ENCODE measurements around the gene CBL. TPM values are rescaled to one million over a fixed set of nuclear protein-coding genes. Genes with fewer than 3 reads are reported as not detected.
"Not testable (repeated sequence)": the region's sequence is repeated elsewhere in the genome, so short reads cannot be mapped to it uniquely, and the experiment has no call there.

Gene CBL
- total RNA-seq, 1 donor from 2014 or later, result 7.4 TPM

DNA sequence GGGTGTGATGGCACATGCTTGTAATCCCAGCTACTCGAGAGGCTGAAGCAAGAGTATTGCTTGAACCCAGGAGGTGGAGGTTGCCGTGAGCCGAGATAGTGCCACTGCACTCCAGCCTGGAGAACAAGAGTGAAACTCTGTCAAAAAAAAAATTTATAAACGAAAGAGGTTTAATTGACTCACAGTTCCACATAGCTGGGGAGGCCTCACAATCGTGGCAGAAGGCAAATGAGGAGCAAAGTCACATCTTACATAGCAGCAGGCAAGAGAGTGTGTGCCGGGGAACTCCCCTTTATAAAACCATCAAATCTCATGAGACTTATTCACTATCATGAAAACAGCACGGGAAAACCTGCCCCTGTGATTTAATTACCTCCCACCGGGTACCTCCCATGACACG lies 21.7 kb upstream of the CBL start:
- not testable (repeated sequence) for DNase-seq (ENCODE audit: low read depth in 2 of 2)

DNA sequence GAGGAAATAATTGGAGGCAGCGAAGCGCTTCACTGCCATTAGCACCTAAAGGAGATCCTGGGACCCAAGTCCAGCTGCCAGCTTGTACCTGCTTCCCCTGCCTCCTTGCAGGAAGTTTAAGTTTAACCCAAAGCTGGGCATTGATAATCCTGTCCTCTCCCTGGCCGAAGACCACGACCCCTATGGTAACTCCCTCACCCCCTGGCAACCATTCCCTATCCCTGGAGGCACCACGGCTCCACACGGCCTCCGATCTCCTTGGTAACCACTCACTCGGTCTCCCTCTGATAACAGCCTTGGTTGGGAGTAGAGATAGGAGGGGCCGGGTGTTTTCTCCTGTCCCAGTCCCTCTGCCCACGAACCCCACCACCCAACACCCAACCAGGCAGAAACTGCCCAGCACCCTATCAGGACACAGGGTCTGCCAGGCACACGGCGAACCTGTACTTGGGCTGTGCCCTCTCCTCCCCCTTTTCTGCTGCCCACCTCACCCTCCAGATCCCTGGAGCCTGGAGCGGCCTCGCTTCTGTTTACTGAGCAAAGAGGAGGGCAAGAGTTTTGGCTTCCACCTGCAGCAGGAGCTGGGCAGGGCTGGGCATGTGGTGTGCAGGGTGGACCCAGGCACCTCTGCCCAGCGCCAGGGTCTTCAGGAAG lies 20.0 kb upstream of the CBL start:
- DNase-seq (ENCODE audit: low read depth in 2 of 2), result no peak

DNA sequence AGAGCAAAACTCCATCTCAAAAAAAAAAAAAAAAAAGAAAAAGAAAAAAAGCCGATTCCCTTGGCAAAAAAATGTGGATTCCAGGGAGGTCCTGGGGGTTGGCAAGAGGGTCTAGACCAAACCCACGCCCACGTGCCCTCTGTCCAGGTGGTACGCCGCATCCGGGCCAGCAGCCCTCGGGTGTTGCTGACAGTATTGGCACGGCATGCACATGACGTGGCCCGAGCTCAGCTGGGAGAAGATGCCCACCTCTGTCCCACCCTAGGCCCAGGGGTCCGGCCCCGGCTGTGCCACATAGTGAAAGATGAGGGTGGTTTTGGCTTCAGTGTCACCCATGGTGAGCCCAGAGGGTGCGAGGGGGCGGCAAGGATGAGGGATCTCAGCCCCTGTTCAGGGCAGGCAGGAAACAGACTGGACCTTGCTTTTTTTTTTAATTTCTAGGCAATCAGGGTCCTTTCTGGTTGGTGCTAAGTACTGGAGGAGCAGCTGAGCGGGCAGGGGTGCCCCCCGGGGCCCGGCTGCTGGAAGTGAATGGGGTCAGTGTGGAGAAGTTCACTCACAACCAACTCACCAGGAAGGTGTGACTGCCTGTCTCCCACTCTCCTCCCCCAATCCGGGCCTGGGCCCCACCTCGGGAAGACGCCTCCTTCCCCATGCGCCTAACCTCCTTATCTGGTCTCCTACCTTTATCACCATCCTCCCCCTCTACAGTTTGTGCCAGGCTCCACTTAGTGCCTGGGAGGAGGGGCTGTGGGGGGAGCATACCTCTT lies 18.8 kb upstream of the CBL start:
- DNase-seq (ENCODE audit: low read depth in 2 of 2), result no peak

DNA sequence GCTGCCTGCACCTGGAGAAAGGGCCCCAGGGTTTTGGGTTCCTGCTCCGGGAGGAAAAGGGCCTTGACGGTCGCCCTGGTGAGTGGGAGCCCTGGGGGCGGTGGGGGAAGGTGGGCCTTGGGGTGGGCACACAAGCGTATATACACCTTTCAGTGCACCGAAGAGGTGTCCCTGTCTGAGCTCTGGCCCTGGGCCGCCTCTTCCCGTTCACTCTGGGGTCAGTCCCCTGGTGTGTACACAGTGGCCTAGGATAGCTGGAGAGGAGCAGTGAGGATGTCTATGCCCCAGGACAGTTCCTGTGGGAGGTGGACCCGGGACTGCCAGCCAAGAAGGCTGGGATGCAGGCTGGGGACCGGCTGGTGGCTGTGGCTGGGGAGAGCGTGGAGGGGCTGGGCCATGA lies 18.1 kb upstream of the CBL start:
- no peak for DNase-seq (ENCODE audit: low read depth in 2 of 2)

DNA sequence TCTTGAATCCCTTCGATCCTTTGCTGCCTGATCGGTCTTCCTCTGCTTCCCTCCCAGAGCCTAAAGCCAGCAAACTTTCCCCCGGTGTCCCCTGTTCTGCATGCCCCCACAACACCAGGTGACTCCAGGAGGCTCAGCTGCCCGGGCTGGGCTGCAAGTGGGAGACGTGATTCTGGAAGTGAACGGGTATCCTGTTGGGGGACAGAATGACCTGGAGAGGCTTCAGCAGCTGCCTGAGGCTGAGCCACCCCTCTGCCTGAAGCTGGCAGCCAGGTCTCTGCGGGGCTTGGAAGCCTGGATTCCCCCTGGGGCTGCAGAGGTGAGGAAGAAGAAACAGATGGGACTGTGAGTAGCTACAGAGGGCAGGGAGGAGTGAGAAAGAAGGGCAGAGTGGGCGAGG lies 17.3 kb upstream of the CBL start:
- DNase-seq (ENCODE audit: low read depth in 2 of 2), result no peak

DNA sequence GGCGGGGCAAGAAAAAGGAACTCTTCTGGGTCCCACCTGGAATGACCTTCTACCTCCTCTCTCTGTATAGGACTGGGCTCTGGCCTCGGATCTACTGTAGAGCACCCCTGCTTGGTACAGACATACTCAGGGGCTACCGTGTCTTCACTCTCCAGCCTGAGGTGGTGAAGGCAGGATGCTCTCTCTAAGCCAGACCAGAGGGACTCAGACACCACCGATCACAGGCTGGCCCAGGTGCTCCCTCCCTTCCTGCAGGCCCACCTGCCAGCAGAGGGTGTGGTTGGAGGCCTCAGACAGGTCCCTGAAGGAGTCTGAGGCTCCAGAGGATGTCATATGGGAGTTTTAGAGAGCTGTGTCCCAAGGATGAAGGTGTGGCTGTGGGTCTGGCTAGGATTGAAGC lies 16.7 kb upstream of the CBL start:
- no peak for DNase-seq (ENCODE audit: low read depth in 2 of 2)

DNA sequence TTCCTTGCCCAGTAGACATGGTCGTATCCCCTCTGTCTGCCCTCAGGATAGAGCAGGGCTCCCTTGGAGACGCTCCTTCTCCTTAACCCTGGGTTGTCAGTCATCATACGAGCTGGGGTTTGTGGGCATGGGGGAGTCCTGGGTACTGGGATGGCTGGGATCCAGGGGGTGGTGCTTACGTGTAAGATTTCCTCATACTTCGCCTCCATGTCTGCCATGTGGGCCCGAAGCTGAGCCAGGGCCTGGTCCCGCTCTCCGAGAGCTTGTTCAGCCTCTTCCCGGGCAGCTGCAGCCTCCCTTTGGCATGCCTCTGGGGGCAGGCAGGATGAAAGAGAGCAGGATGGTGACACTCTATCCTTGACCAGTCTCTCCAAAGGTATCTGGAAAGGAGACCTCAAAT lies 15.6 kb upstream of the CBL start:
- no peak for DNase-seq (ENCODE audit: low read depth in 2 of 2)

DNA sequence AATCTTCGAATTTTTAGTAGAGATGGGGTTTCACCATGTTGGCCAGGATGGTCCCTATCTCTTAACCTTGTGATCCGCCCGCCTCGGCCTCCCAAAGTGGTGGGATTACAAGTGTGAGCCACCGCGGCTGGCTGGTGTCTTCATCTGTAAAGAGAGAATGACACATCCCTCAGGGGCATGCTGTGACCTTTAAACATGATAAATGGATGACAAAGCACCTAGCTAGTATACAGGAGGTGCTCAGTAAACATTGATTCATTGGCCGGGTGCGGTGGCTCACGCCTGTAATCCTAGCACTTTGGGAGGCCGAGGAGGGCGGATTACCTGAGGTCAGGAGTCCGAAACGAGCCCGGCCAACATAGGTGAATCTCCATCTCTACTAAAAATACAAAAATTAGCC lies 14.9 kb upstream of the CBL start:
- not testable (repeated sequence) for DNase-seq (ENCODE audit: low read depth in 2 of 2)

DNA sequence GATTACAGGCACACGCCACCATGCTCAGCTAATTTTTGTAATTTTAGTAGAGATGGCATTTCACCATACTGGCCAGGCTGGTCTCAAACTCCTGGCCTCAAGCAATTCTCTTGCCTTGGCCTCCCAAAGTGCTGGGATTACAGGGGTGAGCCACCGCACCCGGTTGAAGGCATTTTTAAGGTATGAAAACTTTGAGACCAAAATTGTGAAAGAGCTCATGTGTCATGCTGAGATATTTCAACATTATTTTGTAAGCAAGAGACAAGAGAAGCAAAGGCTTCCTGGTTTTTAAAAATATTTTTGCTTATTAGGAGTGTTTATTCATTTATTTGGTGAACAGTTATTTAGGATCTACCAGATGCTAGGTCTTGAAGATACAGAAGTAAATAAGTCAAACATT lies 14.0 kb upstream of the CBL start:
- no peak for DNase-seq (ENCODE audit: low read depth in 2 of 2)

DNA sequence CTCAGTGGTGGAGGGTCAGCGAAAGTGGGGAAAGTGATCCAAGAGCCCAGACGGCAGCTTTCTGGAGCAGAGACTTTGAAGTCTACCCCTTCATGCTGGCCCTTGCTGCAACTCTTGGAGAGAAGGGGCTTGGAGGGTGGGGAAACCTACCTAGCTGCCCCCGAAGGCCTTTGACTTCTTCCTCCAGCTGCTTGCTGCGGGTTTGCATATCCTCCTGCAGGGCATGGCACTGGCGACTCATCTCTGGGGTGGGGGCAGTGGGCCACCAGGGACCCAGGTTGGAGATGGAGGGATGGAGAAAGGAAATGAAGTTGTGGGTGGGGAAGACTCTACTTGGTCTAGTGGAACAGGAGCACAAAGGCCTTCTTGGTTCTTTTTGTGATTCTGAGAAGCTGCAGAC lies 13.1 kb upstream of the CBL start:
- DNase-seq (ENCODE audit: low read depth in 2 of 2), result no peak

DNA sequence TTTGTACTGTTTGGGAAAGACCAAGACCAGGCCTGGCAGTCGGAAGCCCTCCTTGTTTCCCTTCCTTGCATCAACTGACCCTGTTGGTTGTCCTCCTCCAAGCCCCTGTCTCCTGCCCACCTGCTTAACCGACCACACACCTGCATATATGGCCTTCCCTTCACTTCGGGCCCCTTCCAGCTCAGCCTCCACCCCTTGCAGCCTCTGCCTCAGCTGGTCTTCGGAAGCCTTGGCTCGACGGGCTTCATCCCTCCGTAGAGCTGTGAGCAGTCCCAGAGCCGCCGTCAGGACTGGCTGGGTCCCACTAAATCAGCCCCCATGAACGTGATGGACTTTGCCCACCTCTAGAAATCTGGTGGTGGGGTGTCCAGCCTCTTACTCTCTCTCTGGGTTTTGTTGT lies 12.5 kb upstream of the CBL start:
- DNase-seq (ENCODE audit: low read depth in 2 of 2), result no peak

DNA sequence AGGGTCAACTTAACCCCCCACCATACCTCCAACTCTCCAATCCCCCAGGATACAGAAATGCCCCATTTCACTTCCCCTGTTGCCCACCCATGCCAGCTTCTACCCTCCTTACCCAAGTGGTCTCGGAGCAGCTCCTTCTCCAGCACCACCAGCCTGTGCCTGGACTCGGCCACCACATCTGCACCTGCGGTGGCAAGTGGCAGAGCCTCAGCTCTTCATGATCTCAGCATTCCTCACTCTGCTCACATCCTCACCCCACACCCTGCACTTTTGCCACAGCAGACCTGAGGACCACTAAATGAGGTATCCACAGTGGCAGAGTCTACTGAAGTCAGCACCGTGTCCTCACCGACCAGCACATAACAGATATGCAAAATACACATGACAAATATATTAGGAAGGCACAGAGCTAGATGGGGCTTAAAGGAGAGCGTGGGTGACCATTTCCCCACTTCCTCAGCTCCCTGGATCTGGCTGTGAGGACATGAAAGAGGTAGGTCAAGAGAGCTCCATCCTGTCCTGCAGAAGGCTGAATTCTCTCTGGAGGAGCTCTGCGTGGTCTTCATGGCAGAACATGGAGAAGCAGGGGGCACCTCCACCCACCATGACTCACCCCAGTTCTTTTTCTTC lies 11.2 kb upstream of the CBL start:
- DNase-seq (ENCODE audit: low read depth in 2 of 2), result no peak

DNA sequence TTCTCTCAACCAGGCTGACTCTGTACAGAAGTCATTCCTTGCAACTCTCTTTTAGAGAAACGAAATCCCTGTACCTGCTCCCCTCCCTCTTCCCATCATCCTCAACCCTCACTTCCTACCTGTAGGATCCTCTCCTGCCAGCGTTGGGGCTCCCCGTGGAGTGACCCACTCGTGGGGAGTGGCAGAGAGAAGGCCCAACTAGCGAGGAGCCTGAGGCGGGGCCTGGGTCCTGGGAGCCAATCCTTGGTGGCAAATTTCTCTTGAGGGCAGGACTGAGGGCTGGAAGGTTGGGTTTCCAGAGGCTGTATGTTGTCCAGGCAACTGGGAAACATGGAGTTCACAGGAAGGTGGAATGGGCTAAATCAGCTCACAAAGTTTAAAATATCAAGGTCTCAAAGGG lies 10.5 kb upstream of the CBL start:
- DNase-seq (ENCODE audit: low read depth in 2 of 2), result peak; percentile 68 to 72

DNA sequence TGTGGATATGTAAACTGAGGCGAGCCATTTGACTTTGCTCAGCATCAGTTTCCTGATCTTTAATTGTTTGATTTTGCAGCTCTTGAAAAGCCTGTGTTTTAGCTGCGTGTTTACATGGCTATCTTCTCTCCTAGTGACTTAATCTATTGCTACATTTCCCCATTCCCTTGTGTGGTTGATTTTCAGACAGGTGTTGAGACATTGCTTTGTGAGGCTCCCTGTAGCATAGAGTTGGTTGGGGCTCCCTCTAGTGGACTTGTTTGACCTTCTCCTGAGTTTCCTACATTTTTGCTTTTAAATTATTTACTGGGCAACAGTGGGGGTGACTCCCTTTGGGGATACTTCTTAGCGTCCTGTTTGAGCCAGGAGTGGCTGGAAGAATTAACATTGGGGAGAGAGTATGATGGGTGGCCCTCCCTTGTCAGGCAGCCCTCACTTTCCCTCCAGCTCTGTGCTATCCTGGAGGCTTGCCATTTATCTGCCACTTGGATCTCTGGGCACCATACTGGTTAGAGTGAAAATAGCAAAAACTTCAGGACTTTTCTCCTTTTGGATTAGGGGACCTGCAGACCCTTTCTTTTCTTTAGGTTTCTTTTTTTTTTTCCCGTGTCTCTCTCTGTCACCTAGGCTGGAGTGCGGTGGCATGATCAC lies 9.2 kb upstream of the CBL start:
- peak; percentile 82 to 85 for DNase-seq (ENCODE audit: low read depth in 2 of 2)

DNA sequence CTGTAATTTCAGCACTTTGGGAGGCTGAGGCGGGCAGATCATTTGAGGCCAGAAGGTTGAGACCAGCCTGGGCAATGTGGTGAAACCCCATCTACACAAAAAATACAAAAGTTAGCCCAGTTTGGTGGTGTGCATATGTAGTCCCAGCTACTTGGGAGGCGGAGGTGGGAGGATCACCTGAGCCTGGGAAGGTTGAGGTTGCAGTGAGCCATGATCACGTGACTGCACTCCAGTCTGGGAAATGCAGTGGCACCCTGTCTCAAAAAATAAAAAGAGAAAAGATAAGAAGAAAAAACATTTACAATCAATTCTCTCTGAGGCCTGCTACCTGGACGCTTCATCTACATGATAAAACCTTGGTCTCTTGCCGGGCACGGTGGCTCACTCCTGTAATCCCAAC lies 7.2 kb upstream of the CBL start:
- DNase-seq (ENCODE audit: low read depth in 2 of 2), result no peak

DNA sequence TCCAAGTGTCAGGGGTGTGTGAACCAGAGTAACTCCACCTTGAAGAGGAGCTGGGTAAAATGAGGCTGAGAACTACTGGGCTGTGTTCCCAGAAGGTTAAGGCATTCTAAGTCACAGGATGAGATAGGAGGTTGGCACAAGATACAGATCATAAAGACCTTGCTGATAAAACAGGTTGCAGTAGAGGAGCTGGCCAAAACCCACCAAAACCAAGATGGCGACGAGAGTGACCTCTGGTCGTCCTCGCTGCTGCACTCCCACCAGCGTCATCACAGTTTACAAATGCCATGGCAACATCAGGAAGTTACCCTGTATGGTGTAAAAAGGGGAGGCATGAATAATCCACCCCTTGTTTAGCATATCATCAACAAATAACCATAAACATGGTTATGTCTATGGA lies 4.9 kb upstream of the CBL start:
- not testable (repeated sequence) for DNase-seq (ENCODE audit: low read depth in 2 of 2)

DNA sequence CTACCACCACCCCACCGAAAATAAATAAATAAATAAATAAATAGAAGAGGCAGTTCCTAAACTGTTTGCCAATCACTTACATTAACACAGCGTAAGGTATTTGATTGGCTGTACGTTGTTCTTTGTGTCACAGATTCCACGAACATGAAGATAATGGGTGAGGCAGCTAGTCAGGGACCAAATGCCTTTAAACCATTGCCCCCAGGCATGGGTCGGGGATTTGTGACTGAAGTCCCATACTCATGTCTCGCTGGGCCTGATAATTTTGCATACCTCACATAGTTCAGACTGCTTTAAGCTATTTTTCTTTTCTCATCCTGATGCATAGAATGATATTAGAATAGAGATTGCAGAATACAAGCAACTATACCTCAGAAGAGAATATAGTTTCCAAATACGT lies 3.6 kb upstream of the CBL start:
- DNase-seq (ENCODE audit: low read depth in 2 of 2), result no peak

DNA sequence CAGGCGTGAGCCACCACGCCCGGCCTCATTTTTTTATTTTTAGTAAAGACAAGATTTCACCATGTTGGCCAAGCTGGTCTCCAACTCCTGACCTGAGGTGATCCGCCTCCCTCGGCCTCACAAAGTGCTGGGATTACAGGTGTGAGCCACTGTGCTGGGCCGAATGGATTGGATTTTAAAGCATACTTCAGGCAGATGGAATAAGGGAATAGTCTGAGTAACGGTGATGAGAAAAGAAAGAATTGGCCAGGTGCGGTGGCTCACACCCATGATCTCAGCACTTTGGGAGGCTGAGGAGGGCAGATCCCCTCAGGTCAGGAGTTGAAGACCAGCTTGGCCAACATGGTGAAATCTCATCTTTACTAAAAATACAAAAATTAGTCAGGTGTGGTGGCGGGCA lies 2.1 kb upstream of the CBL start:
- DNase-seq (ENCODE audit: low read depth in 2 of 2), result no peak

DNA sequence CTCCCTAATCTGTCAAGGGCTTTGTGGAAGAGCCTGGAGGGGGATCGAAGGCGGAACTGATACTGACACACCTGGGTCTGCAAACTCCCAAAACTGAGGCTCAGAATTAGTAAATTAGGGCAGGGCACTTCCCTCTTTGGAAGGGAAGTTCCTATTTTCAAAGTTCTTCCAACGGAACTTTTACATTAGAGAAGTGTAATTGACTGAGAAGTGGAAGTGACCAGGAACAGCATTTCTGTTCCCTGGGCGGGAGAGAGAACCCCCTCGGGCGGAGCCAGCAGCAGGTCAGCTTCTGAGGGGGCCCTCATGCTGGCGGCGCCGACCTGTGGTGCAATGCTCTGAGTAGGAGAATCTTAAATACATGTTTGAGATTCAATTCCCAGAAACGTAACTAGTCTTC lies 1.1 kb upstream of the CBL start:
- no peak for DNase-seq (ENCODE audit: low read depth in 2 of 2)

DNA sequence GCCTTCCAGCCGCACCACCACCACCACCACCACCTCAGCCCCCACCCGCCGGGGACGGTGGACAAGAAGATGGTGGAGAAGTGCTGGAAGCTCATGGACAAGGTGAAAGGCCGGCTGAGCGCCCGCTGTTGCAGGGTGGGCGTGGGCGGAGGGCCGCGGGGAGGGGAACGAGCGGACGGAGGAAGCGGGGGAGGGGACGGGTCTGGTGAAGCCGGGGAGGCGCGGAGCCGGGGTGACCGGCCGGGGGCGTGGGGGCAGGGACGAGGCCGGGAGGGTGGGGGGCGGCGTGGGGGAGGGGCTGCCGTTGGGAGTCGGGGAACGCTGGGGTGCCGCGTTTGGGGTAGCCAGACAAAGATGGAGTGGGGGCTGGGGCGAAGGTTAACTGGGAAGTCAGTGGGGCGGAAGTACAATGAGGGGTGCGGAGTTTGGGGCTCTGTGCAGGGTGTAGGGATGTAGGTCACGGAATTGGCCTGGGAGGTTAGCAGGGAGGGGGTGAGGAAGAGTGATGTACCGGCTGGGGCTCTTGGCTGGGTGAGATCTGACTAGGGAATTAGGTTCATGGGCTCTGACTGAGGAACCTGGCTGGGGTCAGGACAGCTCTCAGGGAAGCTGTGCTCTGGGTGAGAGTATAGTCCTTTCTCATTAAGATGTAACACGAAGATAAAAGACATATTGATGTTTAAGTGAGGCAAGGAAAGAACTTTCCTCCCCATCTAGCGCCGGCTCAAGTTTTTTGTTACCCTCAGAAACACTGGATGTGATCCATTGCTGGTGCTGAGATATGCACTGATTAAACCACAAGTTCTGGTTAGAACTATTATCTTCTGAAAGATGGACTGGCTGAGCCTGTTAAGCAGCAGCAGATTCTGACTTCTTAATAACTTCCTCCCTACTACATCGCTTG lies 624 bp downstream of the CBL start:
- peak in 1 of 2 donors; percentile 43 for DNase-seq (ENCODE audit: low read depth in 2 of 2)

DNA sequence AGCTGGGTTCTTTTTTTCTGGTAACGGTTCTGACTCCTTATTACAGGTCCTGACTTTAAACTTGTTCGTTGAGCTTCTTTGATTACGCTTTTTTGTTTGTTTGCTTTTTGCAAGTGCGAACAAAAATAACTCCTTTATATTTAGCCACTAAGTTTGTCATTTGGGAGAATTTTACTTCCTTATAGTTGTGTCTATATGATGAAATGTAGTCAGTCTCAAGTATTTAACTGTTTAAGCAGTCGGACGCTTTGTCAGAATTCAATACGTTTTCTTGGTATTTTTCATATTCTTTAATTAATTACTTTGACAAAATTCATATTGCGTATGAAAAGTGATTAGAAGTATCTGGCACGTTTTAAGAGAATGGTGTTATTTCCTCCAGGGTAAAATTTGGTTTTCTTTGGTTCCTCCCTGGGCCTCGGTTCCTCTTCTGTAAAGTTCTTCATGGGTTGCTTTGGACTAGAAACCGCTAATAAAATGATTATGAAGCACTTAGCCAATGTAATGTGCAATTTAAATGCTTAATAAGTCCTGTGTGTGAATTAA lies 1.3 kb downstream of the CBL start:
- no peak for DNase-seq (ENCODE audit: low read depth in 2 of 2)
